GM21447 (cell line): ENCODE measurements around the gene ZNF771.
A peak's percentile ranks its signal among the peaks of the same experiment; 100 is the strongest.

Experiments
- ATAC-seq: cut with Tn5 transposase; IDR thresholded peaks from one replicate; pipeline ENCODE4 v1.9.1; 2021; ENCODE audit not compliant: unreplicated experiment

Gene ZNF771

DNA sequence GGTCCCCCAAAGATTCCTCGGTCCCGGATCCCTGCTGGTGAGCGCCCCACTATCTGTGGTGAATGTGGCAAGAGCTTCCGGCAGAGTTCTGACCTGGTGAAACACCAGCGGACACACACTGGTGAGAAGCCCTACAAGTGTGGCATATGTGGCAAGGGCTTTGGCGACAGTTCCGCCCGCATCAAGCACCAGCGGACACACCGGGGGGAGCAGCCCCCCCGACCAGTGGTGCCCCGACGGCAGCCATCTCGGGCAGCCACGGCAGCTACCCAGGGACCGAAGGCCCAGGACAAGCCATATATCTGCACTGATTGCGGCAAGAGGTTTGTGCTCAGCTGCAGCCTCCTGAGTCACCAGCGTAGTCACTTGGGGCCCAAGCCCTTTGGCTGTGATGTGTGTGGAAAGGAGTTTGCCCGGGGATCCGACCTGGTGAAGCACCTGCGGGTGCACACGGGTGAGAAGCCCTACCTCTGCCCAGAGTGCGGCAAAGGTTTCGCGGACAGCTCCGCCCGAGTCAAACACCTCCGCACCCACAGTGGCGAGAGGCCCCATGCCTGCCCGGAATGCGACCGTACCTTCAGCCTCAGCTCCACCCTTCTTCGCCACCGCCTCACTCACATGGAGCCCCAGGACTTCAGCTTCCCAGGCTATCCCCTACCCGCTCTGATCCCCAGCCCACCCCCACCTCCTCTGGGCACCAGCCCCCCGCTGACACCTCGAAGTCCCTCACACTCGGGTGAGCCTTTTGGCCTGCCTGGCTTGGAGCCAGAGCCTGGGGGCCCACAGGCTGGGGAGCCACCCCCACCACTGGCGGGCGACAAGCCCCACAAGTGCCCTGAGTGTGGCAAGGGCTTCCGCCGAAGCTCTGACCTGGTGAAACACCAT, 9.4 kb upstream of the ZNF771 start:
- no peak for ATAC-seq

DNA sequence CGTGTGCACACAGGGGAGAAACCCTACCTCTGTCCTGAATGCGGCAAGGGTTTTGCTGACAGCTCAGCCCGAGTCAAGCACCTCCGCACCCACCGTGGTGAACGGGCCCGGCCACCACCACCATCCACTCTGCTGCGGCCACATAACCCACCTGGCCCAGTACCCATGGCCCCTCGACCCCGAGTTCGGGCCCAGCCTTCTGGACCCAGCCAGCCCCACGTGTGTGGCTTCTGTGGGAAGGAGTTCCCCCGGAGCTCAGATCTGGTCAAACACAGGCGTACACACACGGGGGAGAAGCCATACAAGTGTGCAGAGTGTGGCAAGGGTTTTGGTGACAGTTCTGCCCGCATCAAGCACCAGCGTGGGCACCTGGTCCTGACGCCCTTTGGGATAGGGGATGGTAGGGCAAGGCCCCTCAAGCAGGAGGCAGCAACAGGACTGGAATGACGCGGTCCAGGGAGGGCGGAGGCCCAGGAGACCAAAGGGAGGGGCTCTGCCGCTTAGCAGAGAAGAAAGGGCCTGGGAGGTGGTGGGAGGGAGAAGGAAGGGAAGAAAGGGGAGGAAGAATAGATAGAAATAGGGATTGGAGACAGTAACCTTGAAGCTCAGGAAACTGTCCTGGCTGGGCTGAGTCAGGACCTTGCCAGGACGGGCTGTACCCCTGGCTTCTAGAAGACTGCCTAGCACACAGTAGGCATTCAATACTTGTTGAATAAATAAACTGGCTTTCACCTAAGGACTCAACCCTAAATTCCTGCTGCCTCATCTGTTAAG, 8.6 kb upstream of the ZNF771 start:
- ATAC-seq = no peak

DNA sequence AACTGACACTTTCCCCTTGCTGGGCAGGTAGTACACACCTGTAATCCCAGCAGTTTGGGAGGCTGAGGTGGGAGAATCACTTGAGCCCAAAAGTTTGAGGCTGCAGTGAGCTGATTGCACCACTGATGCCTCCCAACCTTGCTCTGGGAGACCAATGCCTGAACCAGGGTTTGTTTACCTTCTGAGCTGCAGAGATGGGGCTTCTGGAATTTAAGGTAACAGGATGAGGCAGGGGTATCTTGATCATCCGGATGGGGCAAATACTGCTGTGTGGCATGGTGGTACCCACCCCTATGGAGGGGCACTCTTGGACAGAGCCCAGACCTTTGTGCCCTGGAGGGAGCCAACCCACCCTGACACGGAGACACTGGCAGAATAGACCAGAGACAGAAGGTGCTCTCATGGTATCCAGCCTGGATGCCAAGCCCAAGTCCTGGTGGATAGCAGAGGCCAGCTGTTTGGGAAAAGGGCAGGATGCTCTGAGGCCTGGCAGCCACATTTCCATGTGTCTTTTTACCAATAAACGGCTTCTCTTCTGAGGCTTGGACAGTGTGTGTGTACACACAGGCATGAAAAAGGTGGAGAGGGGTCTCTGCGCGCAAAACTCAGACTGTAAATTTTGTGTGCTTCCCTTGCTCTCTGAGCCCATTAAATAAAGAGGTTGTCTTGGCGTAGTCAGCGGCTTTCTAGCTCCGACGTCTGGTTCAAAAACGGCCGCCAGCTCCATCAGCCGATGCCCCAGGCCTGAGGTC, 7.8 kb upstream of the ZNF771 start:
- ATAC-seq = no peak

DNA sequence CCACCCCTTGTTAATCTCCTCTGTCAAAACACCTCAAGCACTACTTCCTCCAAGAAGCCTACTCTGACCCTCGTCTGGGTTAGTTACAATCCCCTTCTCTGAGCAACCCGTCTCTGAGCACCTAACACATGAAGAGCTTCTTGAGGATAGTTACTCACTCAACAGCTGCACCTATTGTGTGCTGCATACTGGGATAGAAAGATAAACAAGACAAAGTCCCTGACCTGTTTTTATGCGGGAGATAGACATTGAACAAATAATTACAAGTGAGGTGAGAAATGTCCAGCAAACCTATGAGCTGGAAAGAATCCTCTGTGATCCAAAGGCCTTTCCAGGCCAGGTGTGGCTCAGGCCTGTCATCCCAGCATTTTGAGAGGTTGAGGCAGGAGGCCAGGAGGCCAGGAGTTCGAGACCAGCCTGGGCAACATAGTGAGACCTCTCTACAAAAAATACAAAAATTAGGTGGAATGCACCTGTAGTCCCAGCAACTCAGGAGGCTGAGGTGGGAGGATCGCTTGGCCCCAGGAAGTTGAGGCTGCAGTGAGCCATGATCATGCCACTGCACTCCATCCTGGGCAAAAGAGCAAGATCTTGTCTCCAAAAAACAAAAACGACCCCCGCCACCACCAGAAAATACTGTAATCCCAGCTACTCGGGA, 5.5 kb upstream of the ZNF771 start:
- no peak for ATAC-seq

DNA sequence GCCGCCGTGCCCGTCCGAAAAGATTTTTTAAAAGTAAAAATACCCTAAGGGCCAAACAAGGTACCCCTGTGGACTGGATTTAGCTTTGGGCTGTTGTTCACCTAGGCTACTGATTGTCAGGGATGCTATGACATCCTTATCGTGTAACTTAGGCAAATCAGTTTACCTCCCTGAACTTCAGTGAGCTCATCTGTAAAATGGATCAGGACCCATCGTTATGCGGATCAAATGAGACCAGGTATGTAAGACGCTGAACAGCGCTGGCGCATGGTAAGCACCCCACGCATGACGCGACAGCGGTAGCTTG, 658 bp upstream of the ZNF771 start:
- no peak for ATAC-seq

DNA sequence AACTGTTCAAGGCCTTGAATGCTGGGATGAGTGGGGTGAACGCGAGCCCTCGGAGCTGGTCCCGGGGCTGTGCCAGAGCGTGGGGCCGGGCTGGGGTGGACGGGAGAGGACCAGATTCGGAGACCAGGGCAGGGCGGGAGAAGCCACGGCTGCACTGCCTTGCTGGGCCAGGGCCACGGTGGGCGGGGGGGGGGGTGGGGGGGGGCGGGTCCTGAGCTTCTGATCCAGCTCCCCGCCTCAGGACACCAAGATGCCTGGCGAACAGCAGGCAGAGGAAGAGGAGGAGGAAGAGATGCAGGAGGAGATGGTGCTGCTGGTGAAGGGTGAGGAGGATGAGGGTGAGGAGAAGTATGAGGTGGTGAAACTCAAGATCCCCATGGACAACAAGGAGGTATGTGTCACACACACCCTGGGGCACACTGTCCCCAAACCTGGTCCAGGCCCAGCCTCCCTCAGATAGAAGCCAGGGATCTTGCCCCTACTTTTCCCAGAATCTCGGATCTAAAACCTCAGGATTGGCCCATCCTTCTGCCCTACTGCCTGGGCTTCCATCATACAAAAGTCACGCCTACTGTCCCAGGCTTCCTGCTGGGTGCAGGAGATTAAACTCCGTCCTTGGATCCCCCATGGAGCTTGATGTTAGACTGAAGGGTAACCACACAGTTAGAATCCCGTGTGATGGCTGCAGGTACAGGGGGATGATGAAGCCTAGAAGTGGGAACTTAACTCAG, 563 bp downstream of the ZNF771 start:
- ATAC-seq = peak; percentile 5

DNA sequence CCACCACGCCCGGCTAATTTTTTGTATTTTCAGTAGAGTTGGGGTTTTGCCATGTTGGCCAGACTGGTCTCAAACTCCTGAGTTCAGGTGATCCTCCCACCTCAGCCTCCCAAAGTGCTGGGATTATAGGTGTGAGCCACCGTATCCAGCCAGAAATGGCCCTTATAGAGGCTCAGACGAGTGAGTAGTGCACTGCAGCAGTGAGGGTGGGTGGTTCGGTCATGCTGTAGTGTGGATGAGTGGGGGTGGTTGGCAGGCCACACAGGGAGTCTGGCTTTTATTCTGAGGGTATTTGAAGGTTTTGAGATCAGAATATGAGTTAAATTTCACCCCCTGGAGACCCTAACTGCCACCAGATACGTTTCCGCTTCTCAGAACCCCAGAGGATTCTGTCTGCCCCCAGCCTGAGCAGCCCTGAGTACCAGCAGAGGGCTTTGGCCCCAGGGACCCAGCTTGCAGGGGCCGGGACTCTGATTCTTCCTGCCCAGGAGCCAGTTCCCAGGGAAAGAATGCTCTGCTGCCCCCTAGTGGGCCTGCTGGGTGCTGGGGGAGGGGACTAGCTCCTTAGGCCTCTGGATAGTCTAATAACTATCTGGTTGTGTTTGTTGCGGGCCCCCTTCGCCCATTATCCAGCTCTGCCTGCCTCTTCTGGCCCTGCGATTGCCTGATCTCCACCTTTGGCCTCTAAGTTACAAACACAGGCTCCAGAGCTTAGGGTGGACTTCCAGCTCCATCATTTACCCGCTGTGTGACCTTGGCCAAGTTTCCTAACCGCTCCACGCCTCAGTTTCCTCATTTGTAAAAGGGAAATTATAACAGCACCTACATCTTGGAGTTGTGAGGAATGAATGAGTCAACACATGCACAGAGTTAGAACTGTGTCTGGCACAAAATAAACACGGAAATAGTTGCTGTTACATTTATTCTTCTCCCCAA, 2.0 kb downstream of the ZNF771 start:
- peak; percentile 49 for ATAC-seq

DNA sequence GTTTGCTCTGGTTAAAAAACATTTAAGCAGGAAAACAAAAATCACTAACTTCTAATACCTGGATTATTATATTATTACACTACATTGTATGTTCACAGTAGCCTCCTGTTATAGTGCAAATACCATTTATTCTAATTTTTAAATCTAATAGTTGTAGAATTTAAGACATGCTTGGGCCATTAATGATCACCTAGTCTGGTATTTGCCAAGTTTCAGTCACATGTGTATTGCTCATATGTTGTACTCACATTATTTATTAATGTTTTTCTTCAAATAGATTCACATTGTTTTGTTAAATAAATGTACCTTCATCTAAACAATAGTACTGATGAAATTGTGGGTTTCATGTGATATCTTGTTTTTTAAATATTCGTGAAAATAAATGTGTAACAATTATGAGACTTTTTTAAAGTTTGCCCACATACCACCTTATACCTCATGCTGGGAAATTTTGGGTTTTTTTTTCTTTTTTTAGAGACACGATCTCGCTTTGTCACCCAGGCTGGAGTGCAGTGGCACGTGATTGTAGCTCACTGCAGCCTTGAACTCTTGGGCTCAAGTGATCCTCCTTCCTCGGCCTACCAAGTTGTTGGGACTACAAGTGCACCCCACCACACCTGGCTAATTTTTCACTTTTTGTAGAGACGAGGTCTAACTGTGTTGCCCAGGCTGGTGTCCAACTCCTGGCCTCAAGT, 5.9 kb downstream of the ZNF771 start:
- ATAC-seq = no peak

DNA sequence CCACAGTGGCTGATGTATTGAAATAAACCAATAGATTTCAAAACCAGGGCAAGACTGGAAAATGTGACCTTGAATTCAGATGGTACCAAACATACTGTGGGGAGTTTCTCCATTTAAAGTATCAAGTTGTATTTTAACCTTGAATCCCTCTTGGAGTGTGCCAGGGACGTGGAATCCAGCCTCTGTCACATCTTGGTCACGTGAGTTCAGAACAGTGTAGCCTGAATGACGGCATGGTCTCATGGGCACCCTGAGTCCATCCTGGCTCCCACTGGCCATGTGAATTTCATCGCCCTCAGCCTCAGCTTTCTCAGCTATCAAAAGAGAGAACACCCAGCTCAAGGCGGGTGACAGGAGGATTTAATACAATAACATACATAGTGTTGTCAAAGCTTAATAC, 6.8 kb downstream of the ZNF771 start:
- ATAC-seq = no peak

DNA sequence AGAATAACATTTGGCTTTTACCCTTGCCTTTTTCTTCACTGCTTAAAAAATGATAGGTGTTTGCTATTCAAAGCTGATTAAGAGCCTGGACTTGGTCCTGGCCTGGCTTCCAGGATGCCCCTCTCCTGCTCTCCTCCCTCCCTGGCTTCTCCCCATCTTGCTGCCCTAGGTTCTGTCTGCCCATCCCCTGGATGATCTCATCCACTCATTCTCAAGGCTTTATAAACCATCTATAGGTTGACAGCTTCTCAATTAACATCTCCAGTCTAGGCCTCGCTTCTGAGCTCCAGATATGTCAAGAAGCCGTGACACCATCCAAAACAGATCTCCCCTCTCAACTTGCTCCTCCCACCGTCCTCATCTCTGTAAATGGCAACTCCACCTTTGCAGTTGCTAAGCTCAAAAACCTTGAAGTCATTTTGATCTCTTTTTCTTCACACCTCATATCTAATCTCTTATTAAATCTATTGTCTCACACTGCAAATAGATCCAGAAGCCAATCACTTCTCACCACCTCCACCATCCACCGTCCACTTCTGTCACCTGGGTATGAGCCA, 8.7 kb downstream of the ZNF771 start:
- no peak for ATAC-seq

DNA sequence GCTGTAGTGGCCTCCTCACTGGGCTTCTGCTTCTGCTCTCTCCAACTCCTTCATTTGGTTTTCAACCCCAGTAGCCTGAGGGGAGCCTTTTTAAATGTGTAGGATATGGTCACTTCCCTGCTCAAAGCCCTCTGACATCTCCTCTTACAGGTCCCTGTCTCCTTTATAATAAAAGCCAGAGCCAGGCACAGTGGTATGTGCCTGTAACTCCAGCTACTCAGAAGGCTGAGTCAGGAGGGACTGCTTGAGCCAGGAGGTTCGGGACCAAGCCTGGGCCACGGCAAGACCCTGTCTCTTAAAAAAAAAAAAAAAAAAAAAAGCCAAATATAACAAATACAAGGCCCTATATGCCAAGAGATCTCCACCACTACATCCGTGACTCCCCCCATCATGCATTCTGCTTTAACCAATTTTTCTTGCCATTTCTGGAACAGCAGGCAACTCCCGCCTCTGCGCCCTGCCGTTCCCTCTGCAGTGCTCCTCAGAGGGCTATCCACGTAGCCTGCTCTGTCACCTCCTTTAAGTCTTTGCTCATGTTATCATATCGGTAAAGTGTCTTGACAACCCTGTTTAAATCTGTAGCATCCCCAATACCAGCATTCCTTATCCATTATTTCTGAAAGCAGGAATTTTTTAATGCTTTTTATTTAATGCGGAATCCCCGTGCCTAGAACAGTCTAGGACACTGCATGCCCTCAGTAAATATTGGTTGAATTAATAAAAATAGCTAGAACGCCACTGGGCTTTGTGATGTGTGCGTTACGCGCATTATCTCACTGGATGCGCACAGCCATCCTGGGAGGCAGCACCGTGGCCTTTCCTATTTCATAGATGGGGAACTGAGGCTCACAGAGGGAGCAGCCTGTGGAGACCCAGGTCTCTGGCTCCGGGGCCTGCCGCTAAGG, 9.5 kb downstream of the ZNF771 start:
- ATAC-seq = no peak

DNA sequence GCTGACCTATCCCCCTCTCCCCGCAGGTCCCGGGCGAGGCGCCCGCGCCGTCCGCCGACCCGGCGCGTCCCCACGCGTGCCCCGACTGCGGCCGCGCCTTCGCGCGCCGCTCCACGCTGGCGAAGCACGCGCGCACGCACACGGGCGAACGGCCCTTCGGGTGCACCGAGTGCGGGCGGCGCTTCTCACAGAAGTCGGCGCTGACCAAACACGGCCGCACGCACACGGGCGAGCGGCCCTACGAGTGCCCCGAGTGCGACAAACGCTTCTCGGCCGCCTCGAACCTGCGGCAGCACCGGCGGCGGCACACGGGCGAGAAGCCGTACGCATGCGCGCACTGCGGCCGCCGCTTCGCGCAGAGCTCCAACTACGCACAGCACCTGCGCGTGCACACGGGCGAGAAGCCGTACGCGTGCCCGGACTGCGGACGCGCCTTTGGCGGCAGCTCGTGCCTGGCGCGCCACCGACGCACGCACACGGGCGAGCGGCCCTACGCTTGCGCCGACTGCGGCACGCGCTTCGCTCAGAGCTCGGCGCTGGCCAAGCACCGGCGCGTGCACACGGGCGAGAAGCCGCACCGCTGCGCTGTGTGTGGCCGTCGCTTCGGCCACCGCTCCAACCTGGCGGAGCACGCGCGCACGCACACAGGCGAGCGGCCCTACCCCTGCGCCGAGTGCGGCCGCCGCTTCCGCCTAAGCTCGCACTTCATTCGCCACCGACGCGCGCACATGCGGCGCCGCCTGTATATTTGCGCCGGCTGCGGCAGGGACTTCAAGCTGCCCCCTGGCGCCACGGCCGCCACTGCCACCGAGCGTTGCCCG, 10.3 kb downstream of the ZNF771 start:
- peak; percentile 63 for ATAC-seq

DNA sequence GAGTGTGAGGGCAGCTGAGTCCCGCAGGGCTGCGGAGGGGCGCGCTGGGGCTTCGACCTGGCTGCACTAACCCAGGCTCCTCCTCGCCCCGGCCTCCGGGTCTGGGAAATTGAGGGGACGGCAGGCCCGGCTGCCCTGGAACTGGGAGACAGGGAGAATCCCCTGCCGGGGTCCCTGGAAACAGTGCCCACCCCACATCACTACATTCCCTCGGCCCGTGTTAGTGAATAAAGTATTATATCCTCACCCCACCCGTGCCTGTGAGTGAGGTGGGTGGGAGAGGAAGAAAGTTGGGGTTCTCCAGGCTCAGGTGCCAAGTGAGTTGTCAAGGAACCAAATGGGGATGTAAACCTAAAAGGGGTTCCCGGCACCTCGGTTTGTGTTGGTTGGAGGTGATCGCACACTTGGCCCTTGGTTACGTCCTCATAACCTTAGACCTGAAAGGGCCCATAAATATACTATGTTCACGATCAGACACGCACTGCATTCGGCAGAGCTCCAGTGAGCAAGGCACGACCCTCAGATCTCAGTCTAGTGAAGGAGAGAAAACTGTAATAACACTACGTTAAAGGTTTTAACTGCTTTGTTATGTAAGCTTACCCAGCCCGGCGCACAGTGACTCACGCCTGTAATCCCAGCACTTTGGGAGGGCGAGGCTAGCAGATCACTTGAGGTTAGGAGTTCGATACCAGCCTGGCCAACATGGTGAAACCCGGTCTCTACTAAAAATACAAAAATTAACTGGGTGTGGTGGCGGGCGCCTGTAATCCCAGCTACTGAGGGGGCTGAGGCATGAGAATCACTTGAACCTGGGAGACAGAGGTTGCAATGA, 11.2 kb downstream of the ZNF771 start:
- no peak for ATAC-seq

DNA sequence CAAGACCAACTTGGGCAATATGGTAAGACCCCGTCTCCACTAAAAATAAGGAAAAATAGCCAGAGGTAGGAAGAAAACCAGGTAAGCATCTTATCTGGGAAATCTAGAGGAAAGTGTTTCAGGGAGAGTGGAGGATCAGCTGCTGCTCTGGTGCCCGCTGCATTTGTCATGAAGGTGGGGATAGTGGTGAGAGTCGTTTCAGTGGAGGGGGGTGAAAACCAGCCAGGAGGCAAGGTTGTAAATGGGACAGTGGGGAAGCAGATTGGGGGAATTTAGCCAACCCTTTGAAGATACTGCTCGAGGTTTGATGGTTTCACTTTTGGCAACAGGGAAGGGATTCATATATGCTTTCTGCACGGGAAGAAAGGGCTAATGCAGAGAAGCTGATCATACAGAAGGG, 13.6 kb downstream of the ZNF771 start:
- no peak for ATAC-seq

DNA sequence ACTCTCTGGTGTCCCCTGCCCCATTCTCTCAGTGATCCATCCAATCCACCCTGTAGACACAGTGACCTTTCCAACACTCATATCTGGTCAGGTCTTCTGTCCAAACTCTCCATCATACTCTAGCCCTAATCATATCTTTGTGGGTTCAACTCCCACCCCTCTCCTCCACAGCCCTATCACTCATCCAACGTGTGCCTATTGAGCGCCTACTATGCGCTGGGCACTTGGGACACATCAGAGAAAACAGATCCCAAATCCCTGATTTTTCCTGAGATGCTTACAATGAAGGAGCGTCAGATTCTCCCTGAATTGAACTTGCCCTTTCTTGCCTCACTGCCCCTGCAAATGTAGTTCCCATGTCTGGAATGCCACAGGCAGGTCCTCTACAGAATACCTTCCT, 20.6 kb downstream of the ZNF771 start:
- no peak for ATAC-seq

DNA sequence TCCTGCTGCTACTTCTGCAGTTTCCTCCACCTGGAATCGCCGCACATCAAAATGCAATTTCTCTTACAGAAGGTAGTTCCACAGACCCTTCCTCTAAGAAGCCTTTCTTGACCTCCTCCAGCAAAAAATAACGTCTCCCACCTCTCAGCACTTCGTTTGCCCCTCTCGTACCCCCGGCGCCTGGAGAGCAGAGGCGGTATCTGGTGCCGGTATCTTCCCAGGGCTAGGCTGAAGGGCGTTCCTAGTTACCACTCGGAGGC, 21.9 kb downstream of the ZNF771 start:
- ATAC-seq = peak; percentile 16
